Uterus (tissue), 2 donors: ENCODE data around the gene DUOXA1.

ENCODE experiments used
- CTCF ChIP-seq, 4 experiments: fragments of 200-600 bp in 2 of 4; fragments of 450-650 bp in 2 of 4; sonication (generic) in 2 of 4; IDR thresholded peaks; one replicate each; pipeline ENCODE4 v1.5.1; 2016 to 2019; ENCODE audit warnings: antibody characterized with exemption in 4 of 4, mild to moderate bottlenecking in 2 of 4, moderate library complexity in 1 of 4
- POLR2A ChIP-seq, 2 donors: fragments of 450-650 bp; IDR thresholded peaks; one replicate each; pipeline ENCODE4 v1.6.1; 2016; ENCODE audit warnings: antibody characterized with exemption in 2 of 2, mild to moderate bottlenecking in 1 of 2, moderate library complexity in 1 of 2

GRCh38 chr15:45128971-45129639 lies 574 bp downstream of the DUOXA1 start:
- TF ChIP-seq CTCF (IDR thresholded peaks at IDR 0.05), result no peak
- no peak for TF ChIP-seq POLR2A (IDR thresholded peaks at IDR 0.05)
